Measurements from ENCODE around the gene SLC8A2.
A peak's percentile ranks its signal among the peaks of the same experiment; 100 is the strongest.
"Not testable (repeated sequence)": the region's sequence is repeated elsewhere in the genome, so short reads cannot be mapped to it uniquely, and the experiment has no call there.

Gene SLC8A2

DNA sequence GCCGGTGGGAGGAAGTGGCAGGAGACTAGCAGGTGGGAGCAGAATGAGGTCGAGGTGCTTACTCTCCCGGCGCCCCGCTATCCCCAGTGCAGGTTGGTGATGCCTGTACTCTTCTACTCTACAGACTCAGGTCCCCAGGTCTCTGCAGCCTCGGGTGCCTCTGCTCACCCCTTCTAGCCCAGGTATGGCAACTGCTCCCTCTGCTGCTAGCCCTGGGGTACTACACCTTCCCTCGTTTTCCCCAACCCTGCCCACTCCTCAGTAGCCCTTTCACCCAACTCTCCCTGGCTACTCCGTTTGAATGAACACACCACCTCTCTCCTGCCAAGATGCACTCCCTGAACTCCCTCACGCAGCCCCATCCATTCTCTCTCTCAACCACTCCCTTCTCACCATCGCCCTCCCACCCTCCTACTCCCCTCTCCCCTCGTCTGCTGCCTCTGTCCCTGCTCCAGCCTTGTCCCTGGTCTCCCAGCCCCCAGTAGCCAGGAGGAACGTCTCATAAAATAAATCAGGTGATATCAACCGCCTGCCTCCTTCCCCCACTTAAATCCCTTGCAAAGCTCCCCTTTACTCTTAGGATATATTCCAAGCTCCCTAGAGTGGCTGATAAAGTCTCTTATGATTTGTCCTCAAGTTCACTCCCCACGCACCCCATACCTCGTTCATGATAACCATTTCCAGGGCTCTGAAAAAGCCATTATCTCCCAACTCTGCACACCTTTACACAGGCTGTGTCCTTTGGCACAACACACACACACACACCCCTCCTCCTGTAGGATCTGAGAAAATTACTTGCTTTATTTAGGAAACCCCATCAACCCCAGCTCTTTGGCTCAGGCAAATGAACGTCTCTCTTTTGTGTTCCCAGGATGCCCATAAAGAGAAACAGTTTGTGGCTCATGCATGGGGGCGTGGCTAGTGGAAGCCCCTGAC, 44.2 kb downstream of the SLC8A2 start:
- peak; percentile 79 for DNase-seq

DNA sequence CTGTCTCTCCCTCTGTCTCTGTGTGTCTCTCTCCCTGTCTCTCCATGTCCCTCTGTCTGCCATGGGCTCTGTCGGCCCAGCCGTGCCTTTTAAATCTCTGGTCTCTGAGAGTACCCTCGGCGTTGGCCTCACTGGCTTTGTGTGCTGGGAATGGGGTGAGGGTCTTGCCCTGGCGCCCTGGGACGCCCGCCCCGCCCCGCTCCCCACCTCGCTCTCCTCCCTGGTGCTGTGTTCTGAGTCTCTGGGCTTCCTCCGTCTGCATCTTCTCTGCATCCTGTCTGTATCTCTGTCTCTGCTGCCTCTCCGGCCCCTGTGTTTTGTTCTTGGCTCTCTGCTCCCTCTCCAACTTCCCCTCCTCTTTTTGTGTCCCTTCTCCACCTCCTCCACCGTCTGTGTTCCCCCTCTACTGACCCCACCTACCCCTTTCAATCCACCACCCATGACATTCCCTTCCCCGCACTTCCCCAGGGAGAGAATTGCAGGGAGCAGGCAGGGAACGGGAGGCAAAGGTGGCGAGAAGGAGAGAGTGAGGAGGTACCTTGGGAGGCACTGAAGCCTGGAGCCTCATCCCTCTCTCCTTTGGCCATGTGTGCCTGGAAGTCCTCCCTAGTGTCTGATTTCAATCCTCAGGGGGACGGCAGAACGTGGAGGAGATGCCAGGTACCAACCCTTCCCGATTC, 48.4 kb downstream of the SLC8A2 start:
- no peak for DNase-seq

DNA sequence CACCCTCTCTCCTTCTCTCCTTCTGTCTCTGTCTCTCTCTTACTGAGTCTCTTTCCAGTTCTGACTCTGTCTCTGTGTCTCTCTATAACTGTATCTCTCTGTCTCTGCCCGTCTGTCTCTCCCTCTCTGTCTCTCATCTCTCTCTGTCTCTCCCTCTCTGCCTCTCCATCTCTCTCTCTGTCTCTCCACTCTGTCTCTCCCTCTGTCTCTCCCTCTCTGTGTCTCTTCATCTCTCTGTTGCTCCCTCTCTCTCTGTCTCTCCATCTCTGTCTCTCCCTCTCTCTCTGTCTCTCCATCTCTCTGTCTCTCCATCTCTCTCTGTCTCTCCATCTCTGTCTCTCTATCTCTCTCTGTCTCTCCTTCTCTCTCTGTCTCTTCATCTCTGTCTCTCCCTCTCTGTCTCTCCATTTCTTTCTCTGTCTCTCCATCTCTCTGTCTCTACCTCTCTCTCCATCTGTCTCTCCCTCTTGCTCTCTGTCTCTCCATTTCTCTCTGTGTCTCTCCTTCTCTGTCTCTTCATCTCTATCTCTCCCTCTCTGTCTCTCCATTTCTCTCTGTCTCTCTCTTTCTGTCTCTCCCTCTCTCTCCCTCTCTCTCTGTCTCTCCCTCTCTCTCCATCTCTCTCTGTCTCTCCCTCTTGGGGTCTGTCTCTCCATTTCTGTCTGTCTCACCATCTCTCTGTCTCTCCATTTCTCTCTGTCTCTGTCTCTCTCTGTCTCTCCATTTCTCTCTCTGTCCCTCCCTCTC, 49.1 kb downstream of the SLC8A2 start:
- no peak for DNase-seq

DNA sequence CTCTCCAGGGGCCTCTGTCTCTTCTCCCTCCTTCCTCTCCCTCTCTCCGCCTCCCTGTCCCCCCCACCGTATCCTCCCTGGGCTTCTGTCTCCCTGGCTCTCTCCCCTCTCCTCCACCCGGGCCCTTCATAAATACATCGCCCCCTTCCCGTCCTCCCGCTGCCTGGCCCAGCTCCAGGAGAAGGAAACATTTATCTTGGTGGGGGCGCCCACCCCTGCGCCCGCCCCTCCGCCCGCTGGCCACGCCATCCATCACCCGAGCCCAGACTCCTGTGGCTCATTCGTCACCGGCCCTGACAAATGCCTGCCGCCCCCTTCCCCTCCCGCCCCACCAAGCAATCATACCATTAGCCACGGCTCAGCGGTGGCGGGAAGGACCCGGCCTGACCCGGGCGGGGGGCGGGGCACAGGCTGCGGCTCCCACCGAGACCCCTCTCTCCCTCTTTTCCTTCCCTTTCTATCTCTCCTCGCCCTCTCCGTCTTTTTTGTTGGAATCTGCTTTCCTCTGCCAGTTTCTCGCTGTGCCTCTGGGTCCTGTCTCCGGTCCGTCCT, 49.8 kb downstream of the SLC8A2 start:
- no peak for DNase-seq

DNA sequence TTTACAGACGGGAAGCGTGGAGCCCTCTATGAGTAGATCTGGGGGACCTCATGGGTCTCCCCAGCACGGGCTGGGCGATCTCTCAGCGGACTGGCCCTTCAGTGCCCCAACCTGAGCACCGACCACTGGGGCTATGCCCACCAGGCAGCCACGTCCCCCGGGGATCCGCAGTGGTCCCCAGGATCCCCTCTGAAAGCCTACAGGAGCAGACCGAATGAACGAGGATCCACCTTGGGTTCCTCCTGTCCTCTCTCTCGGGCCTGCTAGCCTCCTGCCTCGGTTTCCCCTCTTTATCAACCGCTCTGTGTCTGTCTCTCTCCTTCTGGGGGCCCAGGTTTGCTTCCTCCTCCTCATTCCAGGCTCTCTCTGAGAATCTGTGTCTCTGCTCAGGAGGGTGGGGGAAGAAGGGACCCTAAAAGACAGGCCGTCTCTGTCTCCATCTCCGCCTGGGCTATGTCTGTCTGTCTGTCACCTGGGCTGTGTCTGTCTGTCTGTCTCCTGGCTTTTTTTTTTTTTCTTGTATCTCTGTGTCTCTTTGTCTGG, 50.4 kb downstream of the SLC8A2 start:
- no peak for DNase-seq

DNA sequence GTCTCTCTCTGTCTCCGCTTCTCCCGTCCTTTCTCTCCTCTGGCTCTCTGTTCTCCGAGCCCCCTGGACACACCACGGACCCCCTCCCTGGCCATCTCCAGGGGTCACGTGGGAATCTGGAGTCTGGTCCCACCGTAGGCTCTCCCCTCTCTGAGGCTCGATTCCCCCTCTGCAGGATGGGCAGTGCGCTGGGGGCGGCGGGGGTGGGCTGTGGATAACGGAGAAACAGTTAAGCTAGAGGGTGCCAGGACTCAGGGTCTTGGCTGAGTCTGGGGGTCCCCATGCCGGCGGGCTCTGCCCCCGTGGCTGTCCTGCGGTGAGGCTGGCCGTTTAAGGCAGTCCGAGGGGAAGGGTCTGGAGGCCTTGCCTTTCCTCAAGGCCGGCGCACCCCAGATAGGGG, 51.9 kb downstream of the SLC8A2 start:
- no peak for DNase-seq

DNA sequence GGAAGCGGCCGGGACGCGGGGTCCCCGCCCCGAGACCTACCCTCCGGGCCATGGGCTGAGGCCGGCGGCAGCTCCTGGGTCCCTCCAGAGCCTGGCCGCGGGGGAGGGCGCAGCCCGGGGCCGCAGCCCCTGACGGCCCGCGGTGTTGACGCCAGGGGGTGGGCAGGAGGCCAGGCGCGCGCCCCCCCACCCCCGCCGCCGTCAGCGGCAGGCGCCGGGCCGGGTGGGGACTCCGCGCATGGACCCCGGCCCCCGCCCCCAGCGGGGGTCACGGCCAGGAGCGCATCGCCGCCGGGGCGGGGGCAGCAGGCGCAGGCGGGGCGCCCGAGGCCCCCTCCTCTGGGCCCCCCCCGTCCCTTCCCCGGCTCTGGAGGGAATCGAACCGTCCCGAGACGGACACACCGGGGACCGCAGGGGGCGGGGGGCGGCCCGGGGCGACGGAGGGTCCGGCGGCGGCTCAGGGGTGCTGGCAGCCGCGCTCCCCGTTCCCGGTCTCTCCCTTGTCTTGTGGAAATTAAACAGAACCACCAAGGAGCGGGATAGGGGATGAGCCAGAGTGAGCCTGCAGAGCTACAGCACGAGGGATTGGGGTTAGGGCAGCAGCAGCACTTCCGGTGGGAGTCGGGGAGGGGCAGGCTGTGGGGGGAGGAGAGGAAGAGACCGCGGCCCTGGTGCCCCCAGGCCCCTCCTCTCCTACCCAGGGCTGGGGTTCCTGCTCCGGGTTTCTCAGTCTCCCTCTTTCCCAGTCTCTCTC, 52.5 kb downstream of the SLC8A2 start, which contains the start of gene MEIS3:
TSS of gene MEIS3 (minus strand) at position 498 of the 754 bp plus-strand sequence. CDS start at position 52, 446 bp downstream.
- no peak for DNase-seq

DNA sequence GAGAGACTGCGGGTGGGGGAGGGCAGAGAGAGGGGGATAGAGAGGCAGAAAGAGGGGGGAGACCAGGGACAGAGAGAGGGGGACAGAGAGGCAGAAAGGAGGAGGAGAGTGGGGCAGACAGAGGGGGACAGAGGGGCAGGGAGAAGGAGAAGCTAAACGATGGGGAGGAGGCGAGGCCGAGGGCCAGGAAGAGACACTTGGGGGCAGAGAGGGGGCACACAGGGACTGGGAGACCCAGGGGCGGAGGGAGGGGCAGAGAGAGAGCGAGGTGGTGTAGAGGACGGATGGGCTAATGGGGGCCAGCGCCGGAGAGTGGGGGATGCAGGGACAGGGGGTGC, 53.0 kb downstream of the SLC8A2 start:
- DNase-seq, result no peak

DNA sequence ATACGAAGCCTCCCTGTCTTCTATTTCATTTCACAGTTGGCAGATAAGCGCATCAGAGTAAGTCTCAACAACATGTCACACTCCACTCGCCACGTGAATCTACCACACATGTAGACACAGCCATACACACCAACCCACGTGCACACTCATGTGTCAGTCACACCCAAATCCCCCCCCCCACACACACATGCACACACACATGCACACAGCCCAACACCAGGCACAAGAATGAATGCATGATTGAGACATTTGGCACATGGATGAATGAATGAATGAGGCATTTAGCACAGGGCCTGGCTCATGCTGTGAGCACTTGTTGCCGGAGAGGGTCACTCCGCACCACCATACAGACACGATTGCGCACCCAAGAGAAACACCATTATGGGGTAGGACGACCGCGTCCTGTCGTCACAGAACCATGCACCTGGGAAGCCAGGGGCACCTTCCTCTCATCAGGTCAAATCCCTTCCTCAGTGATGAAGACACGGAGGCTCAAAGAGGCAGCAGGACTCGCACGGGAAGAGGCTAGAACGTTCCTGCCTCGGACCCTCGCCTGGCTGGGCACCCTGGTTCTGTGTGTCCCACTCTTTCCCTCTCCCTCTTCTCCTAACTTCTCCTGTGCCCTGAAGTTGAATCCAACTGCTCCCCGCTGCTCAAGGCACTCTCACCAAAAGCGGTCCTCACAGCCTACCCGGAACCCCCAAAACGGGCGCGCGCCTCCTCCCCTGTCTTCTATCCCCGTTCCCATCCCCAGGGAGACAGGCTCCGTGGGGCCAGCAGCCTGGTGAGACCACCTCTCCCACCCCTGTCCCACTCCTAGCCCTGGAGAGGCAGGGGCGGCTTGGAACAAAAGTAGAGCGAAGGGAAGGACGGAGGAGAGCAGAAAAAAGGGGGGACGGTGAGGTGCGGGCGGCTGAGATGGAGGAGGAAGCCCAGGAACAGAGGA, 53.7 kb downstream of the SLC8A2 start:
- no peak for DNase-seq

DNA sequence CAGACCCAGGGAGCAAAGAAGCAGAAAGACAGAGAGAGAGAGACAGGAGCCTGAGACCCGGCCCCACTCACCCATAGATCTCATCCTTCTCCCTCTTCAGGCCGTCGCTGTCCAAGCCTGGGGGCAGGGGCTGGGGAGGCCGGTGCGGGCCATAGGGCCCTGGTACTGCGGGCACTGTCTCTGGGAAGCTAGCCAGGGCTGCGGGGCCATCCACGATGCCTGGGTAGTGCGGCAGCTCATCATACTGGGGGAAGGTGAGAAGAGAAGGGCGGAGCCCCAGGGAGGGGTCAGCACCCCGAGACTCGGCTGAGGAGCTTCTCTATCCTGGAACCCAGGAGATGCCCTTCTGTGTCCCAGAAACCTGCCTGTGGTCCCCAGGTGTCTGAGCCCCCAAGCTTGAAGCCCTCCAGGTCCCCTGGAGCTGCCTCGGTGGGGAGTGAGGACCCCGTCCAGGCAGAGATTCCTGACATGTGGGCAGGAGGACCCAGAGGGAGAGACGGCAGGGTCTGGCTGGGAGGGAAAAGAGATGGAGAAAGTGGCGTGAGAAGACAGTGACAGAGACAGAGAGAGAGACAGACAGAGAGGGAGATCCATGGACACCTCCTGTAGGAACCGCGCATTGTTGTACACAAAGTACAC, 54.5 kb downstream of the SLC8A2 start:
- DNase-seq, result no peak

DNA sequence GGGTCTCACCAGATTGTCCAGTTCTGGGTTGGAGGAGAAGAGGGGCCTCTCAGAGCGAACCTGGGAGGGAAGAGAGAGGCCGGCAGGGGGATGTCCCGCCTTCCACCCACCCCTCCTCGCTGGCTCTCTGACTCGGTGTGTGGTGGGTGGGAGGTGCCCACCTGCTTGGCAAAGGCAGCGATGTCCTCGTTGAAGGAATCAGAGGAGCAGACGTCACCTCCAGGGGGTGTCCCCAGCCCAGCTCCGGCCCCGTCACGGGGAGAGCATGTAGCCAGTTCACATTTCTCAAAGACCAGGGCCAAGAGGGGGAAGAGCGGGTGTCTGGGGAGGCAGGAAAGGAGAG, 55.1 kb downstream of the SLC8A2 start:
- no peak for DNase-seq

DNA sequence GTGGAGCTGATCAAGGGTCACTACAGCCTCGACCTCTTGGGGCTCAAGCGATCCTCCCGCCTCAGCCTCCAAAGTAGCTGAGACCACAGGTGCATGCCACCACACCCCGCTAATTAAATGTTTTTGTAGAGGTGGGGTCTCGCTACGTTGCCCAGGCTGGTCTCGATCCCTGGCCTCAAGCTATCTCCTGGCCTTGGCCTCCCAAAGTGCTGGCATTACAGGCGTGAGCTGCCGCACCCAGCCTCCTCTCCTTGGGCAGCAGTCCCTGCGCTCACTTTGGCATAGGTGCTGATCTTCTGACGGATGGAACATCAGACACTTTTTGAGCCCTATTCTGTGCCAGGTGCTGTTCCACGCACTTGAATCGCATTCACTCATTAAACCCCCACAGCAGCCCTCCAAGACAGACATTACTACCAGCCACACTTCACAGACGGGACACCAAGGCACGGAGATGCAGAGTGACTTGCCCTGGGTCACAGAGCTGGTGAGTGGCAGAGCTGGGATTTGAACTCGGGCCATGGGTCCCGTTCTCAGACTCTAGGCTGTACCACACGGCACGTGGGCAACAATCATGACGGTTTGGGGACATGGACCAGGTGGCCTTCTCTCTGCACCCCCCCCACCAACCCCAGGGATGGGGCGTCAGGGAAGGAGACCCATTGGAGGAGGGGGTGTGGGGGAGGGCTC, 55.6 kb downstream of the SLC8A2 start:
- DNase-seq, result no peak

DNA sequence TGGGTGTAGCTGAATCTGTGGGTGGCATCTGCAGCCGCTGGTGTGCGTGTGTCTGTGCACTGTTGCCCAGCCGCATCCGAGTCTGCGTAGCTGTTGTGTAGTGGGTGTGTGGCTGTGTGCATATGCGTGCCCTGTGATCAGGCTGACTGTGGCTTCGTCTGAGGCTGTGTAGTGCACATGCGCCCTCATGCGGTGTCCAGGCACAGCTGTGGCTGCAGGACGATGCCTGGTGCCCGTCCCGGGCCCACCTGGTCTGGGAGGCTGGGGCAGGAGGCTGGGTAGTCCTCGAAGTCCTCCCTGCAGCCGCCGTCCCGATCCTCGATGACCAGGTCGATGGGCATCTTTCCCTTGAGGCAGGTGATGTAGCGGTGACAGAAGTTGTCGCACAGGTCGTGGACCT, 57.2 kb downstream of the SLC8A2 start:
- DNase-seq, result peak; percentile 49

DNA sequence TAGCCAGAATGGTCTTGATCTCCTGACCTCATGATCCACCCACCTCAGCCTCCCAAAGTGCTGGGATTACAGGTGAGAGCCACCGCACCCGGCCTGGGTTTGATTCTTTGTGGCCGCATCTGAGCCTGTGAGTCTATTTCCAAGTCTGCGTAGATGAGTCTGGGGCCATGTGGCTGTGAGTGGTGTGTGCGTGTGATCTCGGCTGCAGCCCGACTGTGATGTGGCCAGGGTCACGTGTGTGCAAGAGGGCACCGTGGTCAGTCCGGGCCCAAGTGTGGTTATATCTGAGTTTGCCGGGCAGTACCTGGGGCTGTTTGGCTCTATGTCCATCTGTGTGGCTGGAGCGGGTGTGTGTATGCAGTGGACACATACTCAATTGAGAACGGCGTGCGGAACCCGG, 57.8 kb downstream of the SLC8A2 start:
- DNase-seq, result no peak

DNA sequence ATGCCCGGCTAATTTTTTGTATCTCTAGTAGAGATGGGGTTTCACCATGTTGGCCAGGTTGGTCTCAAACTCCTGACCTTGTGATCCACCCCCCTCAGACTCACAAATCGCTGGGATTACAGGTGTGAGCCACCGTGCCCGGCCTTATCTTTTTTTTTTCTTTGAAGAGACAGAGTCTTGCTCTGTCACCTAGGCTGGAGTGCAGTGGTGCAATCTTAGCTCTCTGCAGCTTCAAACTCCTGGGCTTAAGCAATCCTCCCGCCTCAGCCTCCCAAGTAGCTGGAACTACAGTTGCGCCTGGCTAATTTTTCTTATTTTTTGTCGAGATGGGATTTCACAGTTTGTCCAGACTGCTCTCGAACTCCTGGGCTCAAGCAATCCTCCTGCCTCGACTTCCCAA, 60.0 kb downstream of the SLC8A2 start:
- not testable (repeated sequence) for DNase-seq

DNA sequence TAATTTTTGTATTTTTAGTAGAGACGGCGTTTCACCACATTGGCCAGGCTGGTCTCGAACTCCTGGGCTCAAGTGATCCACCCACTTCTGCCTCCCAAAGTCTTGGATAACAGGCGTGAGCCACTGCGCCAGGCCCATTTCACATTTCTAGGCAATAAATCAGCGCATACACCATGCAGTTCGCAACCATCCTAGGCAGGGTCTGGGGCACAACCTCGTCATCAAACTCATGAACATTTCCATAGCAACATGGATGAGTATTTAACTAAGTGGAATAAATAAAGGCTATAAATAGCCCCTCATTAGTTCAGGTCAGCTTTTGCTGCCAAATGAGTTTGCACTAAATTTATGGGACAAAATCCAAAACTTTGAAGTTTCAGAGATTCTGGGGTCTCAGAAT, 60.6 kb downstream of the SLC8A2 start:
- no peak for DNase-seq

DNA sequence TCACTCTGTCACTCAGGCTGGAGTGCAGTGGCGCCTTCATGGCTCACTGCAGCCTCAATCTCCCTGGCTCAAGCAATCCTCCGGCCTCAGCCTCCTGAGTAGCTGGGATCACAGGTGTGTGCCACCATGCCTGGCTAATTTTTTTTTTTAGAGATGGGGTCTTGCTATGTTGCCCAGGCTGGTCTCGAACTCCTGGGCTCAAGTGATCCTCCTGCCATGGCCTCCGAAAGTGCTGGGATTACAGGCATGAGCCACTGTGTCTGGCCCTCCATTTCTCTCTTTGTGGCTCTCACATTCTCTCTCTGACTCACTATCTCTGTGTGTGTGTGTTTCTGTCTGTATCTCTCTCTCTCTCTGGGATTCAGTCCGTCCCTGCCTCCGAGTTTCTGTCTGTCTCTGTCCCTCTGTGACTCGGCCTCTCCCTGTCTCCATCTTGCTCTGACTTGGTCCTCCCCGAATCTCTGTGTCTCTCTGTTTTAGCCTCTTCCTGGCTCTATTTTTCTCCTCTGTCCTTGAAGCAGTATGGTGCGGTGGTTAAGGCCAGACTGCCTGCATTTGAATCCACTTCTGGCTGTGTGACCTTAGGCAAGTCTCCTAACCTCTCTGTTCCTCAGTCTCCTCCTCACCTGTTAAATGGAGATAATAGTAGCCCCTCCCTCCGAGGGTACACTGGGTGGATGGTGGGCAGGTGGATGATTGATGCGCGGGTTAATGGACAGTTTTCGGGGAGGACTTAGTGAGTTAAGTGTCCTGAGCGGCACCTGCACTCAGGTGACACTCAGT, 63.3 kb downstream of the SLC8A2 start:
- no peak for DNase-seq

DNA sequence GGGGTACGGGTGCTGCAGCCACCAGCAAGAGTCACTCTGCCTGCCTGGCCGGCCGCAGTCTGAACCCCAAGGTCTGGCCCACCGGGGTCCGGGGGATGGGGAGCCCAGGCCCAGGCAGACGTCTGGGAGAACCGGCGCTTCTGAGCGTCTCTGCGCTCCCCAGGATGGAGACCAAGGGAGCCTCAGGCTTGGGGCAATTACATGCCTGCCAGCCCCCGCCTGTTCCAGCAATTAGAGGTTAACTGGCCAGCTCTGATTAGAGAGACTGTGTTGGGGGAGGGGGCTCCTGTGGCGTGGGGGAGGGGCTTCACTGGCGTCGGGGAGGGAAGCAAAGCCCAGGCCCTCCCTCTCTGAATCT, 64.3 kb downstream of the SLC8A2 start:
- DNase-seq, result no peak

DNA sequence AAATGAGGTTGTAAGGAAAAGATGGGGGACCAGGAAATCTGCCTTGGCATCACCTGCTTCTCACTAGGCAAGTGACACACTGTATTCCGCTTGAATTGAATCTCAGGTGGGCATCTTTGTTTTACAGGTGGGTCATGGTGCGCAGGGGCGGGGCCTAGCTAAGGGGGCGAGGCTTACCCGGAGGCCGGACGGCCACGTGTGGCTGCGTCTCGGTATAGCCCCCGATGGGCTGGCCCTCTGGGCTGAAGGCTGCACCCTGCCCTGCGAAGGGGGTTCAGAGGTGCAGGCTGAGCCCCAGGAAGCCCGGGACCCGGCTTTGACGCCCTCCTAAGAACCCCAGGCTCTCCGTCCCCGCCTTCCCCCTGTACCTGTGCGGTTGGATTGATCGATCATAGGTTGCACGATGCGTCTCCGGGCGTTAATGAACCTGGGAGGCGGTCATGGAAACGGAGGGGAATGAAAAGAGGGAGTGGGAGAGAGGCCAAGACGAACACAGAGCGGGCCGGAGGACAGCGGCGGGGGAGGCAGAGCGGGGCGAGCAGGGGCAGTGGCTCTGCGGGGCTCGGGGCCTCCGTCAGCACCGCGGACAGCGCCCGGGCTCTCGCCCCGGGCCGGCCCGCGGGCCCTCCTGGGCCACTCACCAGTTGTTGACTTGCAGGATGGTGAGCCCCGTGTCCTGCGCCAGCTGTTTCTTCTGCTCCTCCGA, 64.8 kb downstream of the SLC8A2 start:
- DNase-seq, result peak; percentile 67

Measured in hematopoietic multipotent progenitor cell treated with erythropoietin and hydrocortisone succinate and interleukin-3 and kit ligand, for 4 days (in vitro differentiated cells).